GM21515 (cell line): ENCODE measurements around the gene FARSB.
"Not testable (repeated sequence)": the region's sequence is repeated elsewhere in the genome, so short reads cannot be mapped to it uniquely, and the experiment has no call there.

Source experiments
- ATAC-seq: cut with Tn5 transposase; IDR thresholded peaks from one replicate; pipeline ENCODE4 v1.9.1; 2021; ENCODE audit not compliant: unreplicated experiment

The FARSB gene

DNA sequence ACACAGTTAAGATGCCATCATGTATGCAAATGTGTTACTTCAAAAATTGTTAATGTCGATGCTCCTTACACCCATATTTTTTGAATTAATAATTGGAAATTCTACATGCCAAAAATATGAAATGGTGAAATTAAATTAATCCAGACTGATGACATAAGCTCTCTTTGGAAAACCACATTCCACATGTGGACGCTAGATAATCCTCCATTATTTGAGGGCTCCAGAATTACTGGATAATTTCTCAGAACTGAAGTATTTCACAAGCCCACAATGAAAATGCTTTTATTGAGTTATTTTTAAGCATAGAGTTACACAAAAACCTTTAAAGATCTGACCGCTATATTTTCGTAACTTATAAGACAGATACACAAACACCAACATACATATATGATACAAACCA lies 47.8 kb downstream of the FARSB start:
- ATAC-seq = no peak

- no peak for ATAC-seq
These were observed 49.6 kb downstream of the FARSB start for GRCh38 chr2:222606306-222606705.

- ATAC-seq = no peak
These were observed 51.0 kb downstream of the FARSB start for GRCh38 chr2:222604749-222605515.

GRCh38 chr2:222603501-222603900 lies 52.4 kb downstream of the FARSB start:
- no peak for ATAC-seq

GRCh38 chr2:222598611-222599010 lies 57.3 kb downstream of the FARSB start:
- no peak for ATAC-seq

GRCh38 chr2:222595581-222595980 lies 60.3 kb downstream of the FARSB start:
- ATAC-seq = no peak

- ATAC-seq = no peak
These were observed 61.2 kb downstream of the FARSB start for GRCh38 chr2:222594679-222595078.

DNA sequence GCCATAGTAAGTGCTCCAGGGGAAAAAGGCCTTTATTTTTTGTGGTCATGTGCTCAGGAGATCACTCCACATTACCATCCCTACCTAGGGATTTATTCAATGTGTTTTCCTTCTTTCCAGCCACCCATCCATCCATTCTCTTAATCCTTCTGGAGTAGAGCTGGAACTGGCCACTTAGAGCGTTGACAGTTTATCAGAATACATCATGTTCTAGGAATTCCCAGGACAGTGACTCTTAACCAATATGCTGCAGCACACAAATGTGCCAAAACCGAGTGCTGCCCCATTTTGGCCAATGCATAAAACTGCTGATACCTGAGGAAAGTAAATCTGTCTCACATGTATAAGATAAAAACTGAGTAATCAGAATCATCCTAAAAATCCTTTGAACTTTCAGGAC lies 63.7 kb downstream of the FARSB start:
- no peak for ATAC-seq

GRCh38 chr2:222591661-222592060 lies 64.2 kb downstream of the FARSB start:
- no peak for ATAC-seq

DNA sequence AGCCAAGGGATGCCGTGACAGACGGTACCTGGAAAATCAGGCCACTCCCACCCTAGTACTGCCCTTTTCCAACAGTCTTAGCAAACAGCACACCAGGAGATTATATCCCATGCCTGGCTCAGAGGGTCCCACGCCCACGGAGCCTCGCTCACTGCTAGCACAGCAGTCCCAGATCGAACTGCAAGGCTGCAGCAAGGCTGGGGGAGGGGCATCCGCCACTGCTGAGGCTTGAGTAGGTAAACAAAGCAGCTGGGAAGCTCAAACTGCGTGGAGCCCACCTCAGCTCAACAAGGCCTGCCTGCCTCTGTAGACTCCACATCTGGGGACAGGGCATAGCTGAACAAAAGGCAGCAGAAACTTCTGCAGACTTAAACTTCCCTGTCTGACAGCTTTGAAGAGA lies 71.3 kb downstream of the FARSB start:
- ATAC-seq = not testable (repeated sequence)

DNA sequence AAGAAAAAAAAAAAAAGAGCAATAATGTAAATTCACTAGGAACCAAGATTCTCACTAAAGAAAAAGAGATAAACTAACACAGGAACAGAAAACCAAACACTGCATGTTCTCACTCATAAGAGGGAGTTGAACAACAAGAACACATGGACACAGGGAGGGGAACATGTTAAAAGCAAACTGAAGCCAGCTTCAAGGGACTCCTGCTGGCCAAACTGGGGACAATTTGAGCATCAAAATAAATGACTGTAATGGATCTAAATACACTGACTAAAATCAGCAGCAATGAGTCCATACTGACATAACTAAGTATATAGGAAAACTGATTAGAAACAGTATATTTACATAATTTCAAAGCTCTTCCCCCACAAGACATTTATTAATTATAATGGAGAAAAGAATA lies 73.0 kb downstream of the FARSB start:
- no peak for ATAC-seq

GRCh38 chr2:222577341-222577740 lies 78.6 kb downstream of the FARSB start:
- no peak for ATAC-seq

- no peak for ATAC-seq
These were observed 79.5 kb downstream of the FARSB start for GRCh38 chr2:222576171-222577081.

GRCh38 chr2:222575618-222576017 lies 80.3 kb downstream of the FARSB start:
- ATAC-seq = no peak

DNA sequence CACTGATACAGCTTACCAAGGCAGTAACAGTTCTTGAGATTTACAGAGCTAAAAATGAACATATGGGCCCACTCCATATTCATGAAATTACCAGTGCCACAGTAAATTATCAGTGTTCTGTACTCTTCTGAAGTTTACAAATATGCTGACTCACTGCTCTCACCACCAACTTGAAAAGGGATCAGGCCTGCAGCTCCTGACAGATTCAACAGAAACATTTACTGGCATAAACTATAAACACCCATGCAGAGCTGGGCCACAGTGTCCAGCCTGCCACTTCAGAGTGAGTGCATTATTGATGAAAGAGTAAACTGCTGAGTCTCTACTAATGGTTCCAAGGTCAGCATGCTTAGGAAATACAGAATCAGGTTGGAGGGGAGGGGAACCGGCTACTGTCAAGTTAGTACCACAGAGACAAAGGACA lies 83.1 kb downstream of the FARSB start:
- ATAC-seq = no peak

GRCh38 chr2:222572264-222572721 lies 83.6 kb downstream of the FARSB start:
- no peak for ATAC-seq

GRCh38 chr2:222569826-222570225 lies 86.1 kb downstream of the FARSB start:
- ATAC-seq = no peak

DNA sequence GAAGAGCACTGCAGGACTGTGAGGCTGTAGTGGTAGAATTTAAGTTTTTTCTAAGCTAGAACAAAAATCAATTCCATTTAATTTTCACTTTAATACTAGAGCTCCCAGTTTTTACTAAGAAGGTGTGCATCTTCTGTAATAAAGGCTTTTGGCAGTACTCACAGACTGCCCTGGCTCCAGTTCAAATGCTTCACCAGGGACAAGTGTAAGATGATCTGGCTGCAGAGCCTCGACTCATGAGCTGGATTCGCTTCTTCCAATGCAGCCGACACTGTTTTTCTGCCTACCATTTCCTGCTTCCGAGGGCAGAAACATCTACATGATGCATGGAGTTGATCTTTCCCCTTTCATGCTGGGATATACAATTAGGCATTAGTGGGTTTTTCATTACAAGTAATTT lies 87.0 kb downstream of the FARSB start:
- ATAC-seq = no peak

GRCh38 chr2:222566229-222566628 lies 89.7 kb downstream of the FARSB start:
- no peak for ATAC-seq

GRCh38 chr2:222563936-222564335 lies 92.0 kb downstream of the FARSB start:
- no peak for ATAC-seq

DNA sequence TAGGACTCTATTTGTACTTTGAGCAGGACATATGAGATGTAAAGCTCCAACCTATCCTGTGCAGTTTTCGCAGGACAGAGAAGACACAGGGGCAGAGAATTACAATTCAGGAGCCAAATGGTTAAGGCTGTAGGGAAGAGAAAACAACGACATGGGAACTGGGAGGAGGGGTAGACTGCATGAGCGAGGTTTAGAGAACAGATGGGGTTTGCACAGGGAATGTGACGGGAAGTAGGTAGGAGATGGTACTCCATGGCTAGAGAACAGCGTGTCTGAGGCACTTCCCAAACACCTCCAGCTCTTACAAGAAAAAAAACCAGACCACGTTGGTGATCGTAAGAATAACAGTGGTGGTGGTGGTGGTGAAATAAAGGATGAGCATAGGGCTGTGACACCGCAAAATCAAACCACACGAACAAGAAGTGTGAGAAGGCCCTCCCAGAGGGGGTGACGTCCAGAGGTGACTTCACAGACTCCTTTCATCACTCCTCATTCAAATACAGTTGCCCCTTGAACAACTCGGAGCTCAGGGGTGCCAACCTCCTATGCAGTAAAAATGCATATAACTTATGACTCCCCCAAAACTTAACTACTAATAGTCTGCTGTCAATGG lies 92.7 kb downstream of the FARSB start:
- no peak for ATAC-seq
